DOHH2 (cell line): ENCODE results near the gene CYTH4.
A peak's percentile ranks its signal among the peaks of the same experiment; 100 is the strongest.

Source experiments
- EZH2phosphoT487 ChIP-seq: fragments of 200-600 bp; sonication (generic); IDR thresholded peaks from 2 replicates; pipeline ENCODE4 v1.6.1; 2017; ENCODE audit warnings: borderline replicate concordance, mild to moderate bottlenecking, antibody characterized with exemption, low read length, moderate library complexity, mixed read lengths
- TF ChIP-seq, protein P1 (sequence below): fragments of 200-600 bp; sonication (generic); IDR thresholded peaks from one replicate; pipeline ENCODE4 v1.5.1; 2014; ENCODE audit warnings: antibody characterized with exemption, mild to moderate bottlenecking, low read depth, low read length; ENCODE audit not compliant: poor library complexity, severe bottlenecking

- TF ChIP-seq, protein P1, sequence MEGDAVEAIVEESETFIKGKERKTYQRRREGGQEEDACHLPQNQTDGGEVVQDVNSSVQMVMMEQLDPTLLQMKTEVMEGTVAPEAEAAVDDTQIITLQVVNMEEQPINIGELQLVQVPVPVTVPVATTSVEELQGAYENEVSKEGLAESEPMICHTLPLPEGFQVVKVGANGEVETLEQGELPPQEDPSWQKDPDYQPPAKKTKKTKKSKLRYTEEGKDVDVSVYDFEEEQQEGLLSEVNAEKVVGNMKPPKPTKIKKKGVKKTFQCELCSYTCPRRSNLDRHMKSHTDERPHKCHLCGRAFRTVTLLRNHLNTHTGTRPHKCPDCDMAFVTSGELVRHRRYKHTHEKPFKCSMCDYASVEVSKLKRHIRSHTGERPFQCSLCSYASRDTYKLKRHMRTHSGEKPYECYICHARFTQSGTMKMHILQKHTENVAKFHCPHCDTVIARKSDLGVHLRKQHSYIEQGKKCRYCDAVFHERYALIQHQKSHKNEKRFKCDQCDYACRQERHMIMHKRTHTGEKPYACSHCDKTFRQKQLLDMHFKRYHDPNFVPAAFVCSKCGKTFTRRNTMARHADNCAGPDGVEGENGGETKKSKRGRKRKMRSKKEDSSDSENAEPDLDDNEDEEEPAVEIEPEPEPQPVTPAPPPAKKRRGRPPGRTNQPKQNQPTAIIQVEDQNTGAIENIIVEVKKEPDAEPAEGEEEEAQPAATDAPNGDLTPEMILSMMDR: peak; percentile 72
- no peak for TF ChIP-seq EZH2phosphoT487
Observed at GRCh38 chr22:37259540-37260029, 22.7 kb upstream of the CYTH4 start.
